NCI-H526 (cell line): ENCODE data around the gene HOXA7.

Experiments
- DNase-seq, 2 experiments: peaks; one replicate each; lab custom pipeline; 2025; lab: John Stamatoyannopoulos, UW

The HOXA7 gene

DNA sequence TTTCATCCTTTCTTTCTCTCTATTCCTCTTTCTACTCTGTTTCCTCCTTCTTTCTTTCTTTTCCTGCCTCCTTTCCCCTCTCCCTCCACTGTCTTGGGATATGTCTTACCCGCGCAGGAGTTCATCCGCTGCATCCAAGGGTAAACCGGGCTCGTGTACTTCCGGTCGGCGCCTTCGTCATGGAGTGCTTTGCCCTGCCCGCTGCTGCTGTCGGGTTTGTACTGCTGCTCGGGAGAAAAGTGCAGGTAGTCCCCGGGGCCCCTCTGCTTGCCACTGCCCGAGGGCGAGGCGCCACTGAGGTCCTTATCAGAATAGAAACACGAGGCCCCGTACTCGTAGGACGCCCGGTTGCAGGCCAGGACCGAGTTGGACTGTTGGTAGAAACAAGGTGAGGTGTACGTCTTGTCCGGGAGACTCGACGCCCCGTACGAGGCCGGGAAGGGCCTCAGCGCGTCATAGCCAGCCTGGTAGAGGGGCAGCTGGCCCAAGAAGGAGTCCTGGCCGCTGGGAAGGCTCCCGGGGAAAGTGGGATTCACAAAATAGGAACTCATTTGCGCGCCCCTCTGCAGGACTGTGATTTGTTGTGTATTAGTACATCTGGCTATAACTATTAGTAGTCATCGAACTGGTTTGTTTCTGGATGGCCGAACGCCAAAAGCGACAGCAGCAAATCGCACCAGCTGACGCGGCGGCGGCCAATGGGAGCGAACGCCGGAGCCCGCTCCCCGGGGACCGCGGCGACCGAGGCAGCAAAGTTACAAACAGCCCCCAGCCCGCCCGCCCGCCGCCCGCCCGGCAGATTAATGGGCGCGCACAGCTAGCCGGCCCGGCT lies 9.1 kb downstream of the HOXA7 start, which contains the start of gene HOXA6:
Gene HOXA6, minus strand, starts transcription at position 576 of the 832 bp plus-strand sequence. Its CDS starts 25 bp downstream, at position 551.
- no peak for DNase-seq

DNA sequence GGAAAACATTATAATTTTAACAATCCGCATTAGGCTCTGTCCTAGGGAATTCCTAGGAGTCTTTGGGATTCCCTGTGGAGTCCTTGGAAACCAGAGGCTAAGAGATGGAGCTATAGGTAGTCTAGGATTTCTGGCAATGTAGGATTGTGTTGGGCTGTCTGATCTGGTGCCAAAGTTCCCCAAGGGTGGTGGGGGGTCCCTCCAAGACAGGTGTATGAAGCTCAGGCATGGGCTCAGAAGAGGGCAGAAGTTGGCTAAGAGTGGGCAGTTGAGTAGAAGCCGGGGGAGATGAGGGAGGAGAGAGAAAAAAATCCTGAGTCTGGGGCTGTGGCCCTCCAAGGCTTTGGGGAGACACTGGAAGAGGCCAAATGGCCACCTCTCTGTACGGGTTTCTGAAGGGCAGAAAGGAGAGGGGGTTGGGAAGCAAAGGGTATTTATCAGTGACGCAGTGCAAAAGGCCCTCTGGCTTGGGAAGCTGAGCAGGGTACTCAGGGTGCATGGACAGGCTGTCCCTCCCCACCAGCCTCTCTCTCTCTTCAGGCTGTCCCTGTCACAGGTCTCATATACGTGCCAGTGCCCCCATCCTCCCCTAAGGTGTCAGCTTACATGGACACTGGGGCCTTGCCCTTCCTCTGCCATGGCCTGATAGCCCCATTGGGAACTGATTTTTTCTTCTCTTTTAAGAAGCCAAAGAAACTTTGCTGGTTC lies 9.8 kb downstream of the HOXA7 start:
- no peak for DNase-seq

DNA sequence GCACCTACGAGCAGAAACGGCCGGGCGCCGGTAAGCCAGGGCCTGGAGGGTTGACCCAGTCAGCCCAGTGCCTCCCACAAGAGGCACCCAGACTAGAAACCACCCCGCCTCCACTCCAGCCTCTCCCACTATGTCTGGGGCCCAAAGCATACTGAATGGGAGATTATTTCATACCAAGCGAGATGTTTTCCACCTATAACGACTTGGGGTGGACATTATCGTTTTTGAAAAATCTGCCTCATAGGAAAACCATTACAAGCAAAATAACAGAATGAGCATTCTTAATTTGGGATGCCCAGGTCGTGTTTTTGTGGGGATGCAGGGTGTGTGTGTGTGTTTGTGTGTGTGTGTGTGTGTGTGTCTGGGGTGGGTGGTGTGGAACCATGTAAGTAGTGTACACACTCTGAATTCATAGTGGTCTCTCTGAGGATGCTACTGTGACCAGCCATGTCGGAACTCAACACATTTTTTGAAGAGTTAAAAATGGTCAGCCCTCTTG lies 10.5 kb downstream of the HOXA7 start:
- DNase-seq: no peak

DNA sequence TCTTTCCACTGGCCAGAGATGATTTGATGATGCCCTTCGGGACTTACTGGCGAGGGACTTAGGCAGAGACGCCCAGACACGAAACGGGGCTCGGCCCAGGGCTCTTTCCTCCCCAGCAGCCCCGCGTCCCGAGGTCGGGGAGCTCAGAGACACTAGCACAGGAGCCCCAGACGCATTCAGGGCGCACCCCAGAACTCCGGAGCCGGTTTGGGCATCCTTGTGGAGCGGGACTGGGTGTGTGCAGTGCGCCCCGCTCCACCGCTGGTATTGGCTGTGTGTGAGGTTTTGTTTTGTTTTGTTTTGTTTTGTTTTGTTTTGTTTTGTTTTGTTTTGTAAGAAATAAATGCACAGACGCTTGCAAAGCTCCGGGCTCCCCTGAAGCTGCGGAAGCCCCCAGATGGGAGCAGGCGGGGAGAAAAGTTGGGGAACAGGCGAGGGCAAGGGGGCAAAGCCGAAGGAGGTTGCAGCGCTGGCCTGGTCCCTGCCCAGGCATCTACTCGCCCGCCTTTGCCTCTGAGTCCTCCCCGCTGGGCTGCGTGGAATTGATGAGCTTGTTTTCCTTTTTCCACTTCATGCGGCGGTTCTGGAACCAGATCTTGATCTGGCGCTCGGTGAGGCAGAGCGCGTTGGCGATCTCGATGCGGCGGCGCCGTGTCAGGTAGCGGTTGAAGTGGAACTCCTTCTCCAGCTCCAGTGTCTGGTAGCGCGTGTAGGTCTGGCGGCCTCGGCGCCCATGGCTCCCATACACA lies 11.1 kb downstream of the HOXA7 start:
- no peak for DNase-seq

DNA sequence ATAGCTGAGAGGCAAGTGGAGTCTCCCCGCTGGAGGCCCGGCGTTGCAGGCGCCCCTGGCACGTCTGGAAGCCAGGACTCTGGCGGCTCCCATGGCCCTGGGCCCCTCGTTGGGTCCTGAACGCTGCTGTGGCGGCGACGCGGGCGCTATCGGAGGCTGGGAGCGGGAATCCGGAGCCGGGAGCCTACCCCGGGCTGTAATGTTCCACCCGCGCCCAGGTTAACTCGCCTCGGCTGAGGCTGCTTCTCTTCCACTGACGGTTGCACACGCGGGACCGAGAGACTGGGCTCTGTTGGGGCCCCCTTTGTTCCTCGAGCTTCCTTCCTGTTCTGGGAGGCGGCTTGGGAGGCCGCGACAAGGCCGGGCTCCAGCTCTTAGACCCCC lies 11.7 kb downstream of the HOXA7 start:
- DNase-seq: no peak

DNA sequence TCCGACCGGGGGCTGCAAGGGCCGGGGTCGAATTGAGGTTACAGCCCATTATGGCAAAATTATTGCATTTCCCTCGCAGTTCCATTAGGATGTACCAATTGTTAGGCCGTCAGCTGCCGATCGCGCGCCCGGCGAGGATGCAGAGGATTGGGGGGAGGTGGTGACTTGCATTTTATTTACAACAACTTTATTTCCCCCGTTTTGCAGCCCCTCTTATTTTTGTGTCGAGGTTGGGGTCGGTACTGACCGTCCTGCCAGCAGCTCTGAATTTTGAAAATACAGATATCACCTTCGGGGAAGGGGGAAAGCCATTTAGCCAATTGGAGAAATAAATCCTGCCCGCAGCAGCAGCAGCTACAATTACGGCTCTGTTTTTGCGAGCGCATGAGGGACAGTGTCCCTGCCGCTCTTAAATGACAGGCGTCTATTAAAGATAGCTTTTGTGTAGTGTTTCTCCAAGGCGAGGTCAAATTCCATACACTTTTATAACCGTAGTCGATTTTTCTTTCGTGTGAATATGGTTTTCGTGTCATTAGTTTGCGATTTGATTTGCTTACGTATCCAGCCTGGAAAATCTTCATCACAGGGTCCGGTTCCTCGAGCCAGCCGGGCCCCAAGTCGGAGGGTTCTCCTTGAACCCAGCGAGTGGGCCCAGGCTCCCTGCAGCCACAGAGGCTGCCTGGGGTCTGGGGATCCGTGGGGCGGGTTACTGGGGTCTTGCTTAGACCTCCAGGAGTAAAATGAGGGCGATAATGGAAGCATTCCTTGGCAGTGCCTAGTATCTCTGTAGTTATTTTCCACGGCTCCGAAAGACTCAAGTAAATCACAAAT lies 12.3 kb downstream of the HOXA7 start:
- no peak for DNase-seq

DNA sequence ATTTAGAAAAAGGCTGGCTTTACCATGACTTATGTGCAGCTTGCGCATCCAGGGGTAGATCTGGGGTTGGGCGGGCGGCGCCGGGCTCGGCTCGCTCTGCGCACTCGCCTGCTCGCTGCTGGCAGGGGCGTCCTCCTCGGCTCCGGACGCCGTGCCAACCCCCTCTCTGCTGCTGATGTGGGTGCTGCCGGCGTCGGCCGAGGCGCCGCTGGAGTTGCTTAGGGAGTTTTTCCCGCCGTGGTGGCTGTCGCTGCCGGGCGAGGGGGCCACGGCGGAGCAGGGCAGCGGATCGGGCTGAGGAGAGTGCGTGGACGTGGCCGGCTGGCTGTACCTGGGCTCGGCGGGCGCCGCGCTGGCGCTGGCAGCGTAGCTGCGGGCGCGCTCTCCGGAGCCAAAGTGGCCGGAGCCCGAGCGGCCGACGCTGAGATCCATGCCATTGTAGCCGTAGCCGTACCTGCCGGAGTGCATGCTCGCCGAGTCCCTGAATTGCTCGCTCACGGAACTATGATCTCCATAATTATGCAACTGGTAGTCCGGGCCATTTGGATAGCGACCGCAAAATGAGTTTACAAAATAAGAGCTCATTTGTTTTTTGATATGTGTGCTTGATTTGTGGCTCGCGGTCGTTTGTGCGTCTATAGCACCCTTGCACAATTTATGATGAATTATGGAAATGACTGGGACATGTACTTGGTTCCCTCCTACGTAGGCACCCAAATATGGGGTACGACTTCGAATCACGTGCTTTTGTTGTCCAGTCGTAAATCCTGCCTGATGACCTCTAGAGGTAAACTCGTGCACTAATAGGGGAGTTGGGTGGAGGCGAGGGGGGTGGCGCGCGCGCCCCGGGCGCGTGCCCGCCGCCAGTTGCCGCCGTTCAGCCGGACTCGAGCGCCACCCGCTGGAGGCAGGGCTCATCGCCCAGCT lies 13.2 kb downstream of the HOXA7 start, which contains the start of gene HOXA5:
Gene HOXA5, minus strand, starts transcription at position 659 of the 927 bp plus-strand sequence. Its CDS starts 74 bp downstream, at position 585.
- DNase-seq: peak; percentile 97 to 99

DNA sequence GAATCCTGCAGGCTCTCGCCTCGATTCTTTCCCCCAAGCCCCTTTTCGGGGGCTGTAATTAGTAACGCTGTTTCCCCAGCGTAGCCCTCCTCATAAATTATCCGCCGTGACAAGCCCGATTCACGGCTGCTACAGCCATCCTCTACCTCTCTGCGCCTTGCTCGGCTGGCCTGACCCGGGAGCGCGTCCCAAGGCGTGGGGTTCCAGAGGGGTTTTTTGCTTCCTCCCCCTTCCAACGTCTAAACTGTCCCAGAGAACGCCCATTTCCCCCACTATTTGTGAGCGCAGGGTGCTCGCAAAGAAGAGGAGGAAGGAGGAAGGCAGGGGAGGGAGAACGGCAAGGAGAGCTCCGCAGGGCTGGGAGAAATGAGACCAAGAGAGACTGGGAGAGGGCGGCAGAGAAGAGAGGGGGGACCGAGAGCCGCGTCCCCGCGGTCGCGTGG lies 13.9 kb downstream of the HOXA7 start:
- DNase-seq: peak in 1 of 2 experiments; percentile 57

DNA sequence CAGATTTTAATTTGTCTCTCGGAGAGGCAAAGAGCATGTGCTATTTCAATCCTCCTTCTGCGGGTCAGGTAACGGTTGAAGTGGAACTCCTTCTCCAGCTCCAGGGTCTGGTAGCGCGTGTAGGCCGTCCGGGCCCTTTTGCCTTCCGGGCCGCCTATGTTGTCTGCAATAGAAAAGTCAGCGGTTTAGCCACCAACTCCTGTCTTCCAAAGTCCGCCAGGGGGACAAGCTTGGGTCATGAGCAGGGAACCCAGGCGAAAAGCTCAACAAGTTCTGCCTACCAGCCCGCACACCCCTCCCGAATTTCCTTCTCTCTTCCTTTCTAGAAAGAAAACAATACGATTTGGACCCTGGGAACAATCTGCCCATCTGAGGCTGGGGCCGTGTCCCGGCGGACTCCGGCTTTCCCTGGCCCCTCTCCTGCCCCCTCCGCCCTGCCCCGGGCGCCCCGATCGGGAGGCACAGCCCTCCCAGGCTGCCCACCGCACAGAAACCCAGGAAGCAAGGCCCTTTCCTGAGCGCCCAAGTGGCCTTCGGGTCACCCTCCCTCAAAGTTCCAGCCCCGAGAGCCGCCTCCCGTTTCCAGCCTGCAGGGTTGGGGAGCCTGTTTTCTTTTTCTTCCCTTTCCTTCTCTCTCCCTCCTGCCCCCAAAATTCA lies 14.4 kb downstream of the HOXA7 start:
- DNase-seq: no peak

DNA sequence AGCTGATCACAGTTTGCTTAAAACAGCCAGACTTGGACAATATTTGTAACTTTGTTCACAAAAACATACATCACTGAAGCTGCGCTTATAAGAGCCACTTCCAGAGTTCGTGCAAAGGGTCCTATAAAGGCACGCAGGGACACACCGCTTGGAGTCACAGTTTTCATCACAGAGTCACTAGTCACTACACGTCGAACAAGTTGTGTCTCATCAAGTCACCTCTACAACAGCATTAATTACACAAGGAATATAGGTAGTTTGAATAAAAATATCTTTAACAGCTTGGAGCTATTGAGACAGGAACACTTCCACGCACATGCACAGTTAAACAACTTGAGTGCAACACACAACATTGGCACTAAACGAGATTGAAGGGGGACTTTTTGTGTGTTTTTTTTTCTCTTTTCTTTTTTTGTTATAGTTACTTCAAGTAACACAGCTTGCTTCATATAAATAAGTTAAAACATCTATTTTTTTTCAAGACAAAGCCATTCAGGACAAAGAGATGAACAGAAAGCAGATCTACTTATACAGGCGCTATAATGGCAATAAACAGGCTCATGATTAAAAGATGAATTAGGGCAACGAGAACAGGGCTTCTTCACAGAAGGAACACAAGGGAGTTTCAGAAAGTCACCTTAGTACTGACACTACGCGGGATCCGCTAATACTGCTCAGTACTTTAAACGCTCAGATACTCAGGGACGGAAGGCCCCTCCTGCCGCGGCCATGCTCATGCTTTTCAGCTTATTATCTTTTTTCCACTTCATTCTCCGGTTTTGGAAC lies 15.1 kb downstream of the HOXA7 start:
- DNase-seq: no peak

DNA sequence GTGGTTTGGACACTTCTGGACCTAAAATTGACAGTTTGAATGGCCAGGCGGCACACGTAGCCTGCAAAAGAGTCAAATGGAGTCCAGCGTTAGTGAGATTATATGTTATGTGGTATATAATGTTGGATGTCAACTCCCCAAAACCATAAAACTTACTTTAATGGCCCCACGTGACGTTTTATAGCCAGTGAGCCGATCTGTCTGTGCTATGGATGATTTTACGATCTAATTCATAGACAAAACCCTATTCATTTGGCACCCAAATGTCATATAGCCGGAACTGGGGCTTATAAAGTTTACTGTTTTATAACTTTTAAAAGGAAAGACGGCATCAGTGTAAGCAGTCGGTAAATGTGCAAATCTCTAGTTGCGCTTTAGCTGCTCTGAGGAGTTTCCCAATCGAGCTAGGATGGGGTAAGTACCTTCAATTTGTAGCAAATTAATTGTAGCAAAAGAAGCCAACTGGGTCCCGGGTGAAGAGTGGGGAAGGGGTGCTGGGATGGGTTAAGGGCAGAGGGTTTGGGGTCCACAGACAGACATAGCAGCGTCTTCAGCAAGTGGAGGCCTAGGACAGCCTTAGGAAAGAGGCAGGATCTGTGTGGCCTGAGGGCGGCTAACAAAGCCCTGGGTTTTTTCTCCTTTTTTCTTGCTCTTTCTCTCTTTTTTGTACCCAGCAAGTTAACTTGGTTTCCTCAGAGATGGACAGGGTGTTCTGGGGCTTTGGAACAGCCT lies 16.2 kb downstream of the HOXA7 start:
- no peak for DNase-seq

DNA sequence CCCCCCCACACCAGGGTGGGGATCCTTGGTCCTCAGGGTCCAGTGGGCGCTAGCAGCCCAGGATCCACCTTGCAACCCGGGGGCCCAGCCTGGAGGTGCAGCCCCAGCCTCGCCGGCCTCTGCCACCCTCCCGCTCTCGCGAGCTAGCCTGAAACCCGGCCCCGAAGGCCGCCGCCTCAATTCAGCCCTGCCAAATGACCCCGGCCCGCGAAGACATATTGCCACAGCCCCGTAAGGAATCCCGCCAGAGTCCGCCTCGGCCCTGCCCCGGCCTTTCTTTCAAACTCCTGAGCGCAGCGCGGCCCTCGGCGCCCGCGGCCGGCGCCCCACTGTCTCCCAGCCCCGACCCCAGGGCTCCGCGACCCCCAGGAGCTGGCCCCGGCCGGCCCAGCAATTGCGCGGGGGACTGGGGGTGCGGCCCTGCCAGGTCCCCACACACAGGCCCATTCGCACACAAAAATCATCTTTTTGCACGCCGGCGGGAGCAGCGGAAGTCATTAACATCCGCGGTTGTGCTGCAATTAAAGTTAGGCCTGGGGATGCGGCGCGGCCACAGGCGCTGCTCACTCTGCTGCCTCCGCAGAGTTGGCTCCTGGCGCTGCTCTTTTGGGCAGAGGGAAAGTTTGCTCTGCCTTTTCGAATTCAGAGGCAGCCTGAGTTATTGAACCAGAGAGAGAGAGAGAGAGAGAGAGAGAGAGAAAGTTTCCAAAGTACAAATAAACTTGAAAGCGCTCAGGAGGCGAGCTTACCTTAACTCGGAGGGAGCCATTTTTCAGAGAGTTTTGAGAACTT lies 16.9 kb downstream of the HOXA7 start:
- no peak for DNase-seq

DNA sequence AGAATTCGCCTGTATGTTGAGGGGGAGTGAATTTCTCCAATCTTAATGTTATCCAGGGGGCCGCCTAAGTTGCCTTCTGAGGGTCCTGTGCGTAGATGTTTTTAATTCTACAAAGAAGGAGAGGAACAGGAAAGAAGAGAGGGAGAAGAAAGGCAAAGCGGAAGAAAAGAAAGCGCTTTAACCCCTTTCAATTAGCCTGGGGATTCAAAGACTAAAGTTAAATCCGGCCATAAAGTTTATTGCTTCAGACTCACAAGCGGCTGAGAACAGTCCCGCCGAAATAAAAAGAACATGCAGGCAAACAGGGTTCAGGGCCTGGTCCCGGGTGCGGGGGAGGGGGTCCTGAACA lies 17.5 kb downstream of the HOXA7 start:
- no peak for DNase-seq

DNA sequence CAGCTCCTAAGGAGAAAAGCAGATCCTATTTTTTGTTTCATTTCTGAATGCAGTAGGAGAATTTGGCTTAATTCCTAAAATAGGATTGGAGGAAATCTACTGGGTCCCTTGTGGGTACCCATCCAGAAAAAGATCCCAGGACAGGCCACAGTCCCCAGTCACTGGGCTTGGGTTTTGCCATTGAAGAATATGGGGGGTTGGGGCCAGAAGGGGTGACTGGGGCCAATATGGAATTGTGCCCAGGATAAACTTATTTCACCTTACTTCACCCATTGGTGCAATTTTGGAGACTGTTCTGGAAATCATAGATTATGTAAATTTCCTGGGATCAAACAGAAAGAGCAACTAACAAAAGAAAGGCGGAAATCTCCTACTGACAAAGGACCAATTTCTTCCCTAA lies 18.0 kb downstream of the HOXA7 start:
- DNase-seq: no peak

DNA sequence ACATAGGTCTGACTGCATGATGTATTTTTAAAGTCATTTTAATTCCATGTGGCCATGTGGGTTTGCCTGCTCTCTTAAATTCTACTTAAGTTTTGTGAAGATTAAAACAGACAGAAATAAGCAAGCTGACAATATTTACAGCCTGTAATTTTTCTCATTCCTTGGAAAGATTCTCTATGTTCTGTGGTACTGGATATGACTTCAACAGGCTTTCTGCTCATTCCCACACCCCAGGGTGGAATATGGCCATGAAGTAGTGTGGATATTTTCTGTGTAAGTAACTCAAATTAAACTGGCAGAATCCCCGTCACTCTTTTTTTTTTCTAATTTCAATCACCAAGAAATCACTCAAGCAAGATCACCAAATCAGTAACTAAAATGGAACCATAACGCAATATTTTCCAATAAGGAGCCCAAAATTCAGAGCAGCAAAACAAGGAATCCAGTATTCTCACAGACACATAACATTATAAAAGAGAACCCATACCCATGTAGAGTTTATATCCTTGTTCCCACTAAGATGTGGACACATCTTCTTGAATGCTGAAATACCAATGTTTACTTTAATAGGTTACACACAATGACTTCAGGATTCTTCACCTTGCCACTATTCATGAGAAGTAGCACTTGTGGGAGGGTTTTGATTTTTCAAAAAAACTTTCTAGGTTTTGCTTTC lies 18.7 kb downstream of the HOXA7 start:
- no peak for DNase-seq

DNA sequence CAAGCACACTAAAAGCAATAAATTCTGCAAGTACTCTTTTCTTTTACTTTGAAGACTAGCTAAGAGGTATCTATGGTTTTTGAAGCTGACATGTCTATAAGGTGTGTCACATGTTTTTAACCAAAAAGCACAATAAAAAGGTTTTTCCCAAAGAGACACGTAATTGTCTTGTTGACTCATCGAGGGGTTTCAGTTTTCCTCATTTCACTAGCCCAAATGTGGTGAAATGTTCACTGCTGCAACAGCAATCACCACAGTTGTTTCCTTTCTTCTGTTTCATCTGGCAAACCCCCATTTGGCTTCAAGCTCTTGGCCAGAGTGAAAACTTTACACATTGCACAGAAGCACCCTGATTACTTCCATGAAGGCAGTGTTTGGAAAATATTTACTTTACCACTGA lies 22.1 kb downstream of the HOXA7 start:
- DNase-seq: no peak
